ENCODE data around the gene AKAP13.
"Not testable (repeated sequence)": the region's sequence is repeated elsewhere in the genome, so short reads cannot be mapped to it uniquely, and the experiment has no call there.

The AKAP13 gene

DNA sequence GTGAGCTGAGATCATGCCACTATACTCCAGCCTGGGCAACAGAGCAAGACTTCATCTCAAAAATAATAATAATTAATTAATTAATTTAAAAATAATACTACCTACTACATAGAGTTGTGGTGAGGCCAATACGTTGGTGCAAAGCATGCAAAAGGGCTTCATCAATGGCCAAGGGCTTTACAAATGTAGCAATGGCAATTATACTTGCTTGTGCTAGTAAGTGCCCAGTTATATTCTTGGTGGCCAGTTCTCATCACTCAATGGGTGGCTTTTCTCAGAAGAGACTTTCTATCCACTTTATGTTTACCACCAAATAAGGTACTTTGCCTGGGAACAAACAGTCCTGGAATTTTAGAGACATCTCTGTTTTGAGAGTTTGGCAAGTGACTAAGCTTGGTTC is 36.2 kb upstream of the AKAP13 start:
- DNase-seq (ENCODE audit: low spot score in 2 of 2); H3K27ac Mint-ChIP-seq (ENCODE audit: low read depth); H3K4me3 Mint-ChIP-seq; H3K36me3 Mint-ChIP-seq (ENCODE audit: insufficient read depth); ATAC-seq (replicated peaks; ENCODE audit: extremely low read depth, poor library complexity, severe bottlenecking); H3K27me3 Mint-ChIP-seq; H3K9me3 Mint-ChIP-seq: not testable (repeated sequence)
- H3K4me1 Mint-ChIP-seq = peaks cover 12% of the 10 kb centered on the region

DNA sequence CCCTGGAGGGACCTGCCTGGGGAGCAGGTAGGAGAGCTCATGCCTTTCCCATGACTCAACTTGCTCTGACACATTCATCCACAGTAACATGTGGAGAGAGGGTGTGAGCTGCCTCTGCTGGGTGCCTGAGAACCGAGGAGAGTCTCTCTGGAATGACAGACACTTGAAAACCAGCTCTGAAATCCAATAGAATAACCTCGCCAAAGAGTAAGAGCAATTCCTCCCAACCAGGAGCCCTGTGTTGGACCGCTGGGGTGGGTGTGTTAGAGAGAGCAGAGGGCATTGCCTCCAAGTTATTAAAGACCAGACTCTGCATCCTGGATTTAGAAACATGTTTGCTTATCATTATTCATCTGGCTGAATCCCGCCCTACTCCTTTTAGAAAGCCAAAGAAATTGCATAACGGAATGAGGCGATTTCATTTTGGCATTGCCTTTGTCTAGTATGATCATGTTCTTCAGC is 35.7 kb upstream of the AKAP13 start:
- H3K27ac Mint-ChIP-seq (ENCODE audit: low read depth); ATAC-seq (replicated peaks; ENCODE audit: extremely low read depth, poor library complexity, severe bottlenecking); DNase-seq (ENCODE audit: low spot score in 2 of 2); H3K36me3 Mint-ChIP-seq (ENCODE audit: insufficient read depth); H3K9me3 Mint-ChIP-seq; H3K27me3 Mint-ChIP-seq; H3K4me3 Mint-ChIP-seq: not testable (repeated sequence)
- H3K4me1 Mint-ChIP-seq = peaks cover 12% of the 10 kb centered on the region

DNA sequence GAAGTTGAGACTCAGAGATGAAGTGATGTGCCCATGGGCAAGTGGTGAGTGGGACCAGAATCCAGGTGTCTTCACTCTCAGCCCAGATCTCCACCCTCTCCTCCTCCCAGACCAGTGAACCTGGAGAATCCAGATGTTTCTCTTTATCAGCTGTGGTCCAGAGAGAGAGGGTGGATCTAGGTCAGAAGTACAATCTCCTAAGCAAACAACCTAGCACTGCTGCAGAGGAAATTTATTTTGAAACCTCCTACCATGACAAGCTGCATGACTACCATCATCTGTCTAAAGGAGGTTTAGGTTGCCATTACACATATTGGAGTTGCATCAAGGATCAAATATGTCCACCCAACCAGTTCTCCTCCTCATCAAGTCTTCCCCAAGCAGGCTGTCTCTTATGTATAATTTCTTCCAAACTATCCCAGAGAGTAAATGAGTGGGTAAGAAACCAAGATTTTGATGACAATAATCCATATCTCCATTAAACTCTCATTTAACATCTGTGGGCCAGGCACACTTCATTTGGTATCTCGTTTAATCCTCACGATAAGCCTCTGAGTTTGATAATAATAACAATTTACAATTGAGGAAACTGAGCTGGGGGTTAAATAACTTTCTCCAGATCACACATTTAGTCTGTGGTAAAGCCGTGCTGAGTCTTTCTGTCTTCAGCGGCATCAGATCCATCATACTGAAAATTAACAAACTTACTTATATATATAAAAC is 35.0 kb upstream of the AKAP13 start:
- not testable (repeated sequence) for DNase-seq (ENCODE audit: low spot score in 2 of 2); H3K27me3 Mint-ChIP-seq; ATAC-seq (replicated peaks; ENCODE audit: extremely low read depth, poor library complexity, severe bottlenecking); H3K9me3 Mint-ChIP-seq; H3K36me3 Mint-ChIP-seq (ENCODE audit: insufficient read depth); H3K4me3 Mint-ChIP-seq; H3K27ac Mint-ChIP-seq (ENCODE audit: low read depth)
- peaks cover 12% of the 10 kb centered on the region for H3K4me1 Mint-ChIP-seq

DNA sequence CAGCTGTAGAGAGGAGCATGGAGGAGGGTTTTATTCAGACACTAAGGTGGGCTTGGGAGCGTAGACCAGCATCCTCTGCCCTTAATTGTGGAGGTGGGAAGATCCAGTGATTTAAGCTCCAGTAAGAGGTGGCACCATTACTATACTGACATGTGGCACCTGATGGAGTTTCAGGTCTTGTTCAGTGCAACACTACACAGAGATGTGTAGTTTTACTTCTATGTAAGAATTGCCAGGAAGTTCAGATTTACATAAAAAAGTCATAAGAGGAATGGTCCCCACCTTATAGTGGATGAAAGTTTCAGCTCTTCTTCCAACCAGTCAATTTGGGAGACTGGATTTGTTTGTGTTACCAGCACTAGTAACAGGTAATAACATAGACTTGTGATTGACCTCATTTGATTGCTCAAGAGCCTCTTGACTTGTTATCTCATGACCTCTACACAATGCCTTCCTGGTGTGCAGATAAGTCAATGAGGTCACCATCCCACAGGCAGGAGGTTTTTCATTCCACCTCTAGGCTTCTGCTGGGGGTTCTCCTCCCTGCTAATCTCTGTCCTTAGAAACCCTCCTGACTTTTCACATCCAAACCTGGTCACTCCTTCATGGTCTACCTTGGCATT is 33.8 kb upstream of the AKAP13 start:
- peaks cover 12% of the 10 kb centered on the region for H3K4me1 Mint-ChIP-seq
- ATAC-seq (replicated peaks; ENCODE audit: extremely low read depth, poor library complexity, severe bottlenecking); H3K27me3 Mint-ChIP-seq; H3K4me3 Mint-ChIP-seq; H3K36me3 Mint-ChIP-seq (ENCODE audit: insufficient read depth); H3K27ac Mint-ChIP-seq (ENCODE audit: low read depth); DNase-seq (ENCODE audit: low spot score in 2 of 2); H3K9me3 Mint-ChIP-seq: not testable (repeated sequence)

DNA sequence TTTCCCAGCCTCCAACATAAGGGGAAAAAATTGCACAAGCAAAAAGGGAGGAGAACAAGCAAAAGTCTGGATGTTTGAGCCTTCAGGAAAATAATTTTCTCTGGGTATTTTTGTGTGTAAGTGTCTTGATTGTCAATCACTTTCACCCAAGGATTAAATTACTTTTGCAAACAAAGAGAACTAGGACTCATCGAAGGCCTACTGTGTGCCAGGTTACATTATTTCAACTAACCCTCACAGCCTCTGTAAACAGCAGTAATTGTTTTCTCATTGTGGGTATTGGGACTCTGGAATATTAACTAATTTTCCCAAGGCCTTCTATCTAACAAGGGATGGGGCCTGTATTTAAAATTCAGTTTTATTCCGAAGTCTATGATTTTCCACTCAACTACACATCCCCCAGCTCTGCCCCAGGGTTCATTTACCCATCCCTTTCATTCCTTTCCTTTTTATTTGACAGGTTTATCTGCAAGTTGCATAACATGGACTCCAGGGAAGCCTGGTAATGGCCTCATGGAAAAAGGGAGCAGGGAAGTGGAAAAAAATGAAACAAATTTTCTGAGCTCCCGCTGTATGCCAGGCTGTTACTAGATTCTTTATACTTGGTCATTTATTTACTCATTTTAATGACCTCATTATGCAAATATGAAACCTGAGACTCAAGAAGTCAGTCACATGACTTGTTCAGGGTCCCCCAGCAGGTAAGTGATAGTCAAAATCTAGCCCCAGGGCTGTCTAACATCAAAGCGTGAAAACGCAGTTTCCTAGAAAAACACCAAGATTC is 32.9 kb upstream of the AKAP13 start:
- not testable (repeated sequence) for H3K9me3 Mint-ChIP-seq; H3K27ac Mint-ChIP-seq (ENCODE audit: low read depth); H3K4me3 Mint-ChIP-seq; ATAC-seq (replicated peaks; ENCODE audit: extremely low read depth, poor library complexity, severe bottlenecking); H3K36me3 Mint-ChIP-seq (ENCODE audit: insufficient read depth); DNase-seq (ENCODE audit: low spot score in 2 of 2); H3K27me3 Mint-ChIP-seq
- peaks cover 12% of the 10 kb centered on the region for H3K4me1 Mint-ChIP-seq

DNA sequence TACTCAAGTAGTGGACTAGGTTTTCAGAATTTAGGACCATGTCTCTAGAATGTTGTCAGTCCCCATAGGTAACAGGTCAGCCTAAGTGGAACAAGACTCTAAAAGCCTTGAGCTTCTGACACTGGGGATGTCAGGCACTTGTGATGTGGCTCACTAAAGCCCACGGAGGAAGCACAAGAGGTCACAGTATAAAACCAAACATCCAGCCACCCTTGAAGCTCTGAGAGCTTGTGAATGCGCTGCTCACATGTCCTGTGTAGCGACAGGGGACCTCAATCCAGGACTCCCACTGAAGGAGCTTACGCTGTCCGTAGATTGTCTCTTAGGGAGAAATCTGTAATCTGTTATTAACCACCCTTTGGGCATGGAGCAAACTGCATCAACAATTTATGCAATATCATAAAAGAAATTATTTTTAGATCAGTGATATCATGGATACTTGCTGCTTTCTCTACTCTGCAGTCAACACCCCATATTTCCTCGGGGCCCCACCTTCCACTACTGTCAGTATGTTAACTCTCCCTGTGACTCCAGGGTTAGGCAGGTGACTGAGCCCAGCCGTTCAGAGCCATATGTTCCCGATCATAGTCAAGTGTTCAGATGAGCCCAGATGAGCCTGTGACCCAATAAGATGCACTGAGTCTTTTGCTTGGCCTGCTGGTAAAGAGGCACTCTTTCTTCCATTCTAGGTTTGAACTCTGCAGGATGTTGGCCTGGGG is 32.2 kb upstream of the AKAP13 start:
- not testable (repeated sequence) for DNase-seq (ENCODE audit: low spot score in 2 of 2); H3K27ac Mint-ChIP-seq (ENCODE audit: low read depth); H3K36me3 Mint-ChIP-seq (ENCODE audit: insufficient read depth); H3K27me3 Mint-ChIP-seq; H3K9me3 Mint-ChIP-seq; H3K4me3 Mint-ChIP-seq
- peak; percentile 14 for ATAC-seq (replicated peaks; ENCODE audit: extremely low read depth, poor library complexity, severe bottlenecking)
- peaks cover 12% of the 10 kb centered on the region for H3K4me1 Mint-ChIP-seq

DNA sequence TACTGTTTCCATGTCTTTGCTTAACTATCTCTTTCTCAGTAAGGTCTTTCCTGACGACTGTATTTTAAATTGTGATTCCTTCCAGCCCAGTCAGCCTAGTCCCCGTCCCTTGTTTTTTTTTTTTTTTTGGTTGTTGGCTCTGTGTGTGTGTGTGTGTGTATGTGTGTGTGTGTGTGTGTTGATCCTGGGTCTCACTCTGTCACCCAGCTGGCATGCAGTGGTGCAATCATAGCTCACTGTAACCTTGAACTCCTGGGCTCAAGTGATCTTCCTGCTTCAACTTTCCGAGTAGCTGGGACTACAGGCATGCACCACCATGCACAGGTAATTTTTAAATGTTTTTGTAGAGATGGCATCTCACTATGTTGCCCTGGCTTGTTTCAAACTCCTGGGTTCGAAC is 31.3 kb upstream of the AKAP13 start:
- not testable (repeated sequence) for H3K9me3 Mint-ChIP-seq; ATAC-seq (replicated peaks; ENCODE audit: extremely low read depth, poor library complexity, severe bottlenecking)
- H3K4me1 Mint-ChIP-seq = peaks cover 12% of the 10 kb centered on the region

DNA sequence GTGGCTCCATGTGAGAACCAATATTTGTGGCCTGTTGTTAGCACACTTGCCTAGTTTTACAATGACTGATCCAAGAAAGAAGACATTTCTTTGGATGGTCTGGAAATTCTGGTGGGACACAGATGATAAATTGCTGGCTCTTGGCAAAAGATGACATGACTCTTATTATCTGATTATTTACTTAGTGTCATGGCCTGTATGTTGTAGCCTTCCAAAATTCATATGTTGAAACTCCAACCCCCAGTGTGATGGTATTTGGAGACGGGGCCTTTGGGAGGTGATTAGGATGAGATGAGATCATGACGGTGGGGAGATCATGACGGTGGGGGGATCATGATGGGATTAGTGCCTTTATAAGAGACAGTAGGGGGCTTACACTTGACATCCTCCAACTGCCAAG is 30.0 kb upstream of the AKAP13 start:
- no peak for DNase-seq (ENCODE audit: low spot score in 2 of 2)
- no peak for ATAC-seq (replicated peaks; ENCODE audit: extremely low read depth, poor library complexity, severe bottlenecking)
- Mint-ChIP-seq H3K27ac (ENCODE audit: low read depth) (no peak overlapping the region), H3K4me3 (no peak overlapping the region), H3K27me3 (no peaks in the 10 kb centered on the region), H3K9me3 (no peaks in the 10 kb centered on the region), H3K4me1 (peaks cover 12% of the 10 kb centered on the region), H3K36me3 (ENCODE audit: insufficient read depth) (no peaks in the 10 kb centered on the region)

More for the DNA sequence above, 31.3 kb upstream of the AKAP13 start:
- H3K36me3 Mint-ChIP-seq (ENCODE audit: insufficient read depth); H3K27ac Mint-ChIP-seq (ENCODE audit: low read depth); DNase-seq (ENCODE audit: low spot score in 2 of 2); H3K27me3 Mint-ChIP-seq; H3K4me3 Mint-ChIP-seq: not testable (repeated sequence)

DNA sequence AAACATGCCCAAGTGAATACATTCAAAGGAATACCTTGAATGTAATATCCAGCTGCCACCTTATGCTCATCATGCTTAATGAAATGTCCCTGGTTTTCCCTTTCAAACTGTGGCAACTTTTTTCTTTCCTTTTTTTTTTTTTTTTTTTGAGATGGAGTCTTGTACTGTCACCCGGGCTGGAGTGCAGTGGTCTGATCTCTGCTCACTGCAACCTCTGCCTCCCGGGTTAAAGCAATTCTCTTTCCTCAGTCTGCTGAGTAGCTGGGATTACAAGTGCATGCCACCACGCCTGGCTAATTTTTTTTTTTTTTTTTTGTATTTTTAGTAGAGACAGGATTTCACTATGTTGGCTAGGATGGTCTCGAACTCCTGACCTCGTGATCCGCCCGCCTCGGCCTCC is 28.9 kb upstream of the AKAP13 start:
- H3K27ac Mint-ChIP-seq (ENCODE audit: low read depth); DNase-seq (ENCODE audit: low spot score in 2 of 2); H3K4me1 Mint-ChIP-seq; ATAC-seq (replicated peaks; ENCODE audit: extremely low read depth, poor library complexity, severe bottlenecking); H3K36me3 Mint-ChIP-seq (ENCODE audit: insufficient read depth); H3K9me3 Mint-ChIP-seq; H3K27me3 Mint-ChIP-seq; H3K4me3 Mint-ChIP-seq: not testable (repeated sequence)

DNA sequence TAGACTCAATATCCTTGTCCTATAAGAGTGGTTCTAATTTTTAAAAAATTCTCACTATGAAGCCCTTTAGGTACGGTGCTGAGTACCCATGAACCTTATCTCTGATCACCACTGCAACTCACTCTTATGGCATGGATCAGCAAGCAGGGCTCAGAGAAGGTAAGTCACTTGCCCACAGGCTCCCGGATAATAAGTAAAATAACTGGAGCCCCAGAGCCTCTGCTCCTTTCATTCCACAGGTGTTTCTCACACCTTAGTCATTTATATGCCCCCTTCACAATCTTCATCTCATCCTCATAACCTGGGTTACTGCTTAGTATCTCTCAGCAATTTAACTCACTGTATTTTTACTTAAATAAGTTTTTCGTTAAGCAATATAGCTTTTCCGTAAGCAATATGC is 28.4 kb upstream of the AKAP13 start:
- Mint-ChIP-seq H3K27me3 (no peaks in the 10 kb centered on the region), H3K9me3 (no peaks in the 10 kb centered on the region), H3K4me1 (peaks cover 7% of the 10 kb centered on the region), H3K36me3 (ENCODE audit: insufficient read depth) (no peaks in the 10 kb centered on the region), H3K27ac (ENCODE audit: low read depth) (no peak overlapping the region), H3K4me3 (no peak overlapping the region)
- DNase-seq (ENCODE audit: low spot score in 2 of 2) (no peak), ATAC-seq (replicated peaks; ENCODE audit: extremely low read depth, poor library complexity, severe bottlenecking) (no peak)

DNA sequence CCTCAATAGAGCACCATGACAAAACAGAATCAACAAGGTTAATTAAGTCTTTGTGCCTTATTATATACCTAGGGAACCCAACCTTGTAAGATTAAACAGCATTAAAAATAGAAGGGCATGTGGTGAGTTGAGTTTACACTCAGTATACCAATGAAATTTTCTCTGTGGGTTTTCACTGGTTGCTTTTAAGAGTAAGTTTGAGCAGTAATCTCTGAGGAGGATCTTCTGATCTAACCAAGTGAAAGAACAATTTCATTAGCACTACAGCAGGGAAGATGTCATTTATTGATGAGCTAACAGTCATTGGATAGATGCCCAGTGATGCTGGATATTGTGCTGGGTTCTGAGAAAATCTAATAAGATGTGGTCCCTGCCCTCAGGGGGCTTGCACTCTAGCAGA is 26.9 kb upstream of the AKAP13 start:
- Mint-ChIP-seq H3K27me3 (no peaks in the 10 kb centered on the region), H3K4me3 (no peak overlapping the region), H3K4me1 (peaks cover 12% of the 10 kb centered on the region), H3K9me3 (no peaks in the 10 kb centered on the region), H3K27ac (ENCODE audit: low read depth) (no peak overlapping the region), H3K36me3 (ENCODE audit: insufficient read depth) (no peaks in the 10 kb centered on the region)
- no peak for DNase-seq (ENCODE audit: low spot score in 2 of 2)
- ATAC-seq (replicated peaks; ENCODE audit: extremely low read depth, poor library complexity, severe bottlenecking) = no peak

DNA sequence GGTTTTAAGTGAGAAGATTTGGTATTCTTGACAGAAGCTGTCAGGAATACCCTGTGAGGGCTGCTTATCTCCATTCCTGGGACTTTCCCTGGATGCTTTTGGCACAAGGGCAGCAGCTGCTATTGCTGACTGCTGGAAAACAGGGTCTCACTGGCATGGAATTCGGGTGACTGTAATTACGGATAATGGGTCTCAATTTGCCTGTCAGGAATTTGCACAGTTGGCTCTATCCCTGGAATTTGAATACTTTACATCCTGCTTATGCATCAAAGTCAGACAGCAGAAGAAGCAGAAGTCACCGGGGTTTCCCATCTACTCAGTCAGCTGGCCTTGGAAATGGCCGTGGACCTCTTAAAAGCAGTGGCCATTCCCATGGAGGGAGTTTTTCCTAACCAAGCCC is 25.9 kb upstream of the AKAP13 start:
- DNase-seq (ENCODE audit: low spot score in 2 of 2) = no peak
- H3K4me1 Mint-ChIP-seq = peaks cover 6% of the 10 kb centered on the region
- H3K4me3 Mint-ChIP-seq = no peak overlapping the region
- no peak overlapping the region for H3K27ac Mint-ChIP-seq (ENCODE audit: low read depth)
- H3K27me3 Mint-ChIP-seq = no peaks in the 10 kb centered on the region
- H3K36me3 Mint-ChIP-seq (ENCODE audit: insufficient read depth) = peaks cover 1% of the 10 kb centered on the region
- no peaks in the 10 kb centered on the region for H3K9me3 Mint-ChIP-seq
- no peak for ATAC-seq (replicated peaks; ENCODE audit: extremely low read depth, poor library complexity, severe bottlenecking)
